Kidney epithelial cell (primary cell): ENCODE measurements around the gene HOTAIR. TPM values are rescaled to one million over a fixed set of nuclear protein-coding genes. Genes with fewer than 3 reads are reported as not detected.

Experiments
- DNase-seq: peaks from one replicate; pipeline ENCODE4 v3.0.0-alpha.2; 2010; ENCODE audit warnings: low read depth
- H3K27me3 ChIP-seq: 2 replicates; pipeline ENCODE4 v1.6.0; 2011; ENCODE audit warnings: low read length; ENCODE audit not compliant: control insufficient read depth, insufficient read depth
- H3K36me3 ChIP-seq: 2 replicates; pipeline ENCODE4 v1.5.1; 2011; ENCODE audit warnings: low read length; ENCODE audit not compliant: control insufficient read depth, insufficient read depth
- H3K4me3 ChIP-seq: 2 replicates; pipeline ENCODE4 v1.5.1; 2011; ENCODE audit warnings: low read depth, mild to moderate bottlenecking, control low read depth, low read length
- total RNA-seq: library from RNA; depleted of rRNA; stranded (reverse); fragments of >200 nt; gene quantifications from 2 replicates; pipeline ENCODE4 v1.2.3, GENCODE V29; 2015
- TF ChIP-seq, protein P1 (sequence below): IDR thresholded peaks from 2 replicates; pipeline ENCODE4 v1.5.1; 2011; ENCODE audit warnings: mild to moderate bottlenecking, moderate library complexity, low read length, control low read depth, inconsistent platforms; ENCODE audit not compliant: insufficient read depth, poor library complexity, severe bottlenecking

The HOTAIR gene
- total RNA-seq, 1 donor from 2014 or later: 0.46 TPM

DNA sequence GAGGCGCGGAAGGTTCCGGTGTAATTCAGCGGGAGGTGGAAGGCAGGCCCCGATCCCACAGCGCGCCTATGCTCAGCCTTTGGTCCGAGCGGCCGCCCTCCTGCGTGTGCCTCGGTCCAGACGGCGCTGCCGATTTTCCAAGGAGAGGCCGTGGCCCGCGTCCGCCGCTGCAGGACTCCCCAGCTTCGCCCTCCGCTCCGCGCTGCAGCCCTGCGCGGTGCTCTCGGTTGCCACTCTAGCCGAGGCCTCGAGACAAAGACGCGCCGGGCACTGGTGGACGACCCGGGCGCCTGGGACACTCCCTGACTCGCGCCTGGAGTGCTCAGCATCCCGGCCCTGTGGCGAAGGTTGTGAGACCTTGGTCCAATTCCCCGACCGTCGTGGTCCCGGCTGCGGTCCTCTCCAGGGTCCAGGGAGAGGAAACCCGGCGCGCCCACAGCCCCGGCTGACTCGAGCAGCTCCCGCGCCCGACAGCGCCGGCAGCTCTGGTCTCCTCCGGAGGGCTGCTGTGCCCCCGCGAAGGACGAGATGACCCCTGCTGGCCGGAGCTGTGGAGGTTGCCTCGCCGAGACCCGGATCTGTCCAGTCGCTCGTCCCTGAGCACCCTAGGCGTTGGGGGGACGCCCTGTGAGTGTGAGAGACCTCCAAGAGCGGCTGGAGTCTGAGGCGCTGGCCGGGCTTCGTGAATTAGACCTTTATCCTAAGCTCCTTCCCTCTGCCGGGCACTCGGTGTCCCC lies 13.6 kb downstream of the HOTAIR start:
- Histone ChIP-seq H3K36me3 (no peaks in the 10 kb centered on the region), H3K4me3 (no peak overlapping the region), H3K27me3 (peaks cover 94% of the 10 kb centered on the region)
- no peak for DNase-seq
- TF ChIP-seq, protein P1, sequence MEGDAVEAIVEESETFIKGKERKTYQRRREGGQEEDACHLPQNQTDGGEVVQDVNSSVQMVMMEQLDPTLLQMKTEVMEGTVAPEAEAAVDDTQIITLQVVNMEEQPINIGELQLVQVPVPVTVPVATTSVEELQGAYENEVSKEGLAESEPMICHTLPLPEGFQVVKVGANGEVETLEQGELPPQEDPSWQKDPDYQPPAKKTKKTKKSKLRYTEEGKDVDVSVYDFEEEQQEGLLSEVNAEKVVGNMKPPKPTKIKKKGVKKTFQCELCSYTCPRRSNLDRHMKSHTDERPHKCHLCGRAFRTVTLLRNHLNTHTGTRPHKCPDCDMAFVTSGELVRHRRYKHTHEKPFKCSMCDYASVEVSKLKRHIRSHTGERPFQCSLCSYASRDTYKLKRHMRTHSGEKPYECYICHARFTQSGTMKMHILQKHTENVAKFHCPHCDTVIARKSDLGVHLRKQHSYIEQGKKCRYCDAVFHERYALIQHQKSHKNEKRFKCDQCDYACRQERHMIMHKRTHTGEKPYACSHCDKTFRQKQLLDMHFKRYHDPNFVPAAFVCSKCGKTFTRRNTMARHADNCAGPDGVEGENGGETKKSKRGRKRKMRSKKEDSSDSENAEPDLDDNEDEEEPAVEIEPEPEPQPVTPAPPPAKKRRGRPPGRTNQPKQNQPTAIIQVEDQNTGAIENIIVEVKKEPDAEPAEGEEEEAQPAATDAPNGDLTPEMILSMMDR: no peak

DNA sequence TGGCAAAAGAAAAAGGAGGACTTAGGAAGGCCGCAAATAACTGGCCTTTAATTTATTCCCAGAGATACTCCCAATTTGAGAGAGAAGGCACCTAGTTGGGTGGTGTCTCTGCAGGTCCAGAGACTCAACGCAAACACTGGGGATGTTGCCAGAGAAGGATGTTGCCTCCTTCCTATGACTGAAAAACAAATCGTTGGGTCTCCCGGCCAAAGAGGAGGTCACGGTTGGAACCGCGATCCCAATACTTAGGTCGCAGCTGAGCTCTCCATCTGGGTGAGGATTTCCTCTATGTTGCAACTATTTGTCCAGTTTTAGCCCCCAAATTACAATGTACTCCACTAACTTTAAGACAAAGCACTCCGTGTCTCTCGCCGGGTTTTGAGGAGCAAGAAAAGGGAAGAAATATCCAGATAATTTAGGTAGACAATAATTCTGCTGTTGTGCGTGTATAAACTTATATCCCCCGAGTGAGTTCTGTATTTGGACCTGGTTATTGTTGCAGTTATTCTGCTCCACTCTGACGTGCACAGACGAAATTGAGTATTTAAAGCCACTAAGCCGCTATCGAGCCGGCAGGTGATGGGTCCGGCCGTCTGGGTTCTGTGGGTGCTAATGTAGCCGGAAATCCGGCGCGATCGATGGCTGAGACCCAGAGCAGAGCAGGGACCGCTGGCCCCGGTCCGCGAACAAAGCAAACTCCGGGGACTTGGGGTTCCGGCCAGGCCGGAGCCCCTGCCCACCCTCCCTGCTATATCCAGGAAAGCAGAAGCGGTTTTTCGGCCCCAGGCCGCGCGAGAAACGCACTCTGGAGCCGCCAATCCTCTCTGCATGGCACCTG lies 14.3 kb downstream of the HOTAIR start:
- DNase-seq: no peak
- no peaks in the 10 kb centered on the region for H3K36me3 ChIP-seq
- TF ChIP-seq, protein P1: no peak
- H3K27me3 ChIP-seq: peaks cover 94% of the 10 kb centered on the region
- no peak overlapping the region for H3K4me3 ChIP-seq

DNA sequence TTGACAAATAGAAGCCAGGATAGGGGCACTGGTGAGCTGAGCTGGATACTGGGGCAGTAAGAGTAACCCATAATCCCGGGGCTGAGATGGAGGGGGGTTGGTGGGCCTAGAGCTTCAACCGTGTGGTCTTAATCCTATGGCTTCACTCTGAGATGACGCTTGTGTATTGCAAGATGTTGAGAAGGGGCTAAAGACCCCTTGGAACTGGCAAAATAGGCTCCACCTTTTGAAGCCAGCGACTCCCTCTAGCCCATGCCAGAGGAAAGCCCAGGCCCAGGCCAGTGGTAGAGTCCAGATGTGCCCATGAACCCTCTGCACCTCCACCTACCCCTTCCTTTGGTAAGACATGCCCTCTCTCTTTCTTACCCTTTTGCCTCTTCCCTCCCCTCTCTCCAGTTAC lies 15.4 kb downstream of the HOTAIR start:
- no peaks in the 10 kb centered on the region for H3K36me3 ChIP-seq
- TF ChIP-seq, protein P1: no peak
- peaks cover 96% of the 10 kb centered on the region for H3K27me3 ChIP-seq
- no peak for DNase-seq
- no peak overlapping the region for H3K4me3 ChIP-seq

DNA sequence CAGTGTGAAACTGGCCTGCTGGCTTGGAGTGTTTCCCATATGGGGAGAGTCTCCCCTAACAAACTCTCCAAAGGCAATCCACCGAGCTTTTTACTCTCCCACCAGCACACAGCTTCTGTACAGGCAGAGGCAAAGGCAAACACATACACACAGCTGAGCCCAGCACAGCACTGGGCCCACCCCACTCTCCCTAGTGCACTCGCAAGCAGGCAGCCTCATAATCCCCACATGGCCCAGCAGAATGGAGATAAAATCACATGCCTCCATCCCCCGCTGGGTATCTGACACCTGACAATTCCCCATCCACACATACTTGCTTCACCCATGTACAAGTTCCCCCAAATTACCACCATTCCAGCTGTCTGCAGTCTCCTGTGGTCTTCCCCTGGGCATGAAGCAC lies 16.6 kb downstream of the HOTAIR start:
- Histone ChIP-seq H3K4me3 (no peak overlapping the region), H3K27me3 (peaks cover 96% of the 10 kb centered on the region), H3K36me3 (no peaks in the 10 kb centered on the region)
- TF ChIP-seq, protein P1: no peak
- no peak for DNase-seq

DNA sequence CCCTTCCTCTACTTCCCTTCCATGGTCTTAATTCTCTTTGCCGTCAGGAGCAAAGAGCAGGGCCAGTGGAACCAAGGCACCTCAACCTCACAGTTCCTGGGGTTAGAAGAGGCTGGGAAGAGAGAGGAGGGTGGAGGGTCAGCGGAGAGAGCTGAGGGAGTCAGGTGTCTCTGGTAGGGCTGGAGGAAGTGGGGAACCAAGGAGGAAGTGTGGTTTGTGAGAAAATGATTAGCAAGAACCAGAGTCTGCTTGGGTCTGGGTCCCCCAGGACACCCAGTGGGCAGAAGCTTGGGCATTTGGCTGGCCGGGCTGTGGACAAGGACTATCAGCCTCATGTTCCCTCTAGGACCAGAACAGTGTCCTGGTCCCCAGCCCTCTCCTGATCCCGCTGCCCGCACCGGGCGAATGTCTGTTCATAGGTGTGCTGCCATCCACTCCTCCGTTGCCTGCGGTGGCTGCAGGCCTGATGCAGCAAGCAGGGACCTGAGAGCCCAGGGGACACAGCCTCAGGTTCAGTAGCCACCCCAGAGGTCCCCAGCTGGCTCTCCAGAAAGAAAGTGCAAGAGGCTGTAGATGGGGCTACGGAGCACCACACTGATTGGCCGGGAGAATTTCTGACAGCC lies 17.7 kb downstream of the HOTAIR start:
- TF ChIP-seq, protein P1: no peak
- DNase-seq: no peak
- H3K36me3 ChIP-seq: no peaks in the 10 kb centered on the region
- no peak overlapping the region for H3K4me3 ChIP-seq
- H3K27me3 ChIP-seq: peaks cover 99% of the 10 kb centered on the region
